CD14-positive monocyte (primary cell): Measurements from ENCODE around the gene CNTN3. TPM values are rescaled to one million over a fixed set of nuclear protein-coding genes. Genes with fewer than 3 reads are reported as not detected.

ENCODE experiments used
- DNase-seq, 3 donors: peaks; one replicate each; pipeline ENCODE4 v3.0.0-alpha.2; 2011 to 2022
- H2AFZ ChIP-seq: 2 replicates; pipeline ENCODE4 v1.6.0; 2012; ENCODE audit warnings: mild to moderate bottlenecking, low read depth, low read length, inconsistent platforms; ENCODE audit not compliant: insufficient read depth, poor library complexity, severe bottlenecking
- H3K27ac ChIP-seq, 2 donors: 1 replicate in 1 of 2; 2 replicates in 1 of 2; pipeline ENCODE4 v1.5.1; 2012 to 2013; ENCODE audit warnings: low read length in 2 of 2, control low read depth in 1 of 2, inconsistent platforms in 1 of 2, low read depth in 1 of 2, mild to moderate bottlenecking in 1 of 2
- H3K27me3 ChIP-seq, 2 donors: one replicate each; pipeline versions ENCODE4 v1.6.0 to v1.6.1; 2011 to 2013; ENCODE audit warnings: low read length in 2 of 2; ENCODE audit not compliant: control insufficient read depth in 2 of 2, insufficient read depth in 2 of 2
- H3K36me3 ChIP-seq, 2 donors: replicated peaks in 1 of 2; 1 replicate in 1 of 2; 2 replicates in 1 of 2; pipeline versions ENCODE4 v1.5.1 to v1.6.1; 2012 to 2013; ENCODE audit warnings: low read length in 2 of 2, control low read depth in 1 of 2, inconsistent platforms in 1 of 2, mild to moderate bottlenecking in 1 of 2; ENCODE audit not compliant: insufficient read depth in 2 of 2, control insufficient read depth in 1 of 2
- H3K4me1 ChIP-seq, 2 donors: 1 replicate in 1 of 2; 2 replicates in 1 of 2; pipeline versions ENCODE4 v1.5.1 to v1.6.1; 2012 to 2013; ENCODE audit warnings: low read length in 2 of 2, control low read depth in 1 of 2, inconsistent platforms in 1 of 2, mild to moderate bottlenecking in 1 of 2, moderate library complexity in 1 of 2; ENCODE audit not compliant: insufficient read depth in 2 of 2, control insufficient read depth in 1 of 2
- H3K4me2 ChIP-seq: replicated peaks from 2 replicates; pipeline ENCODE3; 2012; ENCODE audit warnings: low read length, moderate library complexity, mild to moderate bottlenecking; ENCODE audit not compliant: poor library complexity, severe bottlenecking; ENCODE audit errors: extremely low read depth
- H3K4me3 ChIP-seq, 3 experiments: fragments of 200-600 bp in 1 of 3; sonication (generic) in 1 of 3; replicated peaks in 1 of 3; 1 replicate in 2 of 3; 2 replicates in 1 of 3; pipeline ENCODE4 v1.5.1; 2011 to 2013; ENCODE audit warnings: low read length in 3 of 3, mild to moderate bottlenecking in 3 of 3, control low read depth in 2 of 3, low read depth in 2 of 3, inconsistent platforms in 1 of 3, moderate library complexity in 1 of 3
- H3K79me2 ChIP-seq: 2 replicates; pipeline ENCODE4 v1.6.0; 2012; ENCODE audit warnings: mild to moderate bottlenecking, control low read depth, inconsistent platforms, low read length, moderate library complexity; ENCODE audit not compliant: insufficient read depth
- H3K9ac ChIP-seq: 2 replicates; pipeline ENCODE4 v1.6.0; 2017; ENCODE audit warnings: low read length, mild to moderate bottlenecking; ENCODE audit not compliant: insufficient read depth, poor library complexity, severe bottlenecking
- H3K9me3 ChIP-seq, 2 donors: replicated peaks in 1 of 2; 1 replicate in 1 of 2; 2 replicates in 1 of 2; pipeline versions ENCODE4 v1.5.1 to v1.6.1; 2012 to 2013; ENCODE audit warnings: low read length in 2 of 2, control low read depth in 1 of 2; ENCODE audit not compliant: control insufficient read depth in 1 of 2, insufficient read depth in 1 of 2
- H4K20me1 ChIP-seq: 2 replicates; pipeline ENCODE4 v1.6.0; 2012; ENCODE audit warnings: mild to moderate bottlenecking, low read length, control low read depth, moderate library complexity; ENCODE audit not compliant: insufficient read depth
- H3K27ac Mint-ChIP-seq, 7 donors: one replicate each; pipeline ENCODE4 v1.8.0; 2020; ENCODE audit warnings: mild to moderate bottlenecking in 7 of 7, mixed read lengths in 7 of 7, moderate library complexity in 6 of 7, inconsistent platforms in 2 of 7
- H3K27me3 Mint-ChIP-seq, 3 donors: one replicate each; pipeline ENCODE4 v1.8.0; 2021 to 2022; ENCODE audit warnings: low read depth in 3 of 3, mild to moderate bottlenecking in 3 of 3, mixed read lengths in 3 of 3, moderate library complexity in 3 of 3, inconsistent platforms in 1 of 3
- H3K36me3 Mint-ChIP-seq, 2 donors: one replicate each; pipeline ENCODE4 v1.8.0; 2020; ENCODE audit warnings: mixed read lengths in 2 of 2, inconsistent platforms in 1 of 2, mild to moderate bottlenecking in 1 of 2
- H3K4me1 Mint-ChIP-seq: one replicate; pipeline ENCODE4 v1.8.0; 2020; ENCODE audit warnings: mild to moderate bottlenecking, mixed read lengths
- H3K4me3 Mint-ChIP-seq, 2 donors: one replicate each; pipeline ENCODE4 v1.8.0; 2020; ENCODE audit warnings: mild to moderate bottlenecking in 2 of 2, mixed read lengths in 2 of 2, moderate library complexity in 1 of 2
- H3K9me3 Mint-ChIP-seq, 7 donors: one replicate each; pipeline ENCODE4 v1.8.0; 2020 to 2022; ENCODE audit warnings: mixed read lengths in 7 of 7, mild to moderate bottlenecking in 6 of 7, moderate library complexity in 6 of 7, inconsistent platforms in 2 of 7
- CTCF ChIP-seq: fragments of 200-600 bp; IDR thresholded peaks from one replicate; pipeline ENCODE4 v1.8.0; 2022; ENCODE audit warnings: antibody characterized with exemption, mild to moderate bottlenecking
- whole genome bisulfite sequencing: methylation state at CpG from one replicate; pipeline ENCODE4 v1.1.5; 2013; ENCODE audit warnings: missing lambda C conversion rate; ENCODE audit not compliant: insufficient coverage; 5-methylcytosine and 5-hydroxymethylcytosine counted together
- intact Hi-C, 2 donors: fragments of 100-400 bp; cut with micrococcal nuclease; formaldehyde crosslinking; loops; one replicate each; pipeline versions ENCODE4 v1.15.0 to v1.15.1; 2023
- polyA plus RNA-seq, 3 donors: library from polyadenylated mRNA; depleted of rRNA in 1 of 3; unstranded in 2 of 3; stranded (reverse) in 1 of 3; fragments of 300-500 nt in 2 of 3; fragments of >200 nt in 1 of 3; fragmentation: Illumina TruSeq in 2 of 3; gene quantifications; 1 replicate in 2 of 3; 2 replicates in 1 of 3; pipeline ENCODE4 v1.2.3, GENCODE V29; 2012 to 2021

CNTN3 gene
- polyA plus RNA-seq, 3 donors = not detected

DNA sequence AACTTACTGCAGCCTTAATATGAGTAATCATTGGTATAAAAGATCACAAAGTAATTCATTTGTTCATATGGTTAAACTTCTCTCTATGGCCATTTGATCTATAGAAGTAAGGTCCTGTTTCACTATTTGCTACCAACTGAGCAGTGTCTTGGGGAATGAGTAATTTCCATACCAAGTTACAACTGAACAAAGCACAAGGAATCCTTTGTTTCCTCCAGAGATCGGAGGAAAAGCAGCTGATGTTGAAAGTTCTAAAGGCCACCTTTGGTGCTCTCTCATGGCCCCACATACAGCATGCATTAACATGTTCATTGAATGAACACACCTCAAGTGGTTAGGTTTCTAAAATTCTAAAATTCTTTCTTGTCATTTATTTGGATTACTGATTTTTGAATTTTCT, 7.1 kb upstream of the CNTN3 start:
- Mint-ChIP-seq H3K36me3 (no peaks in the 10 kb centered on the region), H3K4me1 (no peaks in the 10 kb centered on the region), H3K27me3 (peaks cover 0 to 2% (median 1%) of the 10 kb centered on the region in 3 donors), H3K27ac (no peak overlapping the region), H3K4me3 (no peak overlapping the region), H3K9me3 (peaks cover 0 to 3% (median 0%) of the 10 kb centered on the region in 7 donors)
- Histone ChIP-seq H3K4me1 (no peaks in the 10 kb centered on the region), H2AFZ (no peak overlapping the region), H3K27ac (no peak overlapping the region), H3K79me2 (no peaks in the 10 kb centered on the region), H3K4me3 (no peak overlapping the region), H3K27me3 (no peaks in the 10 kb centered on the region), H3K9ac (no peak overlapping the region), H3K4me2 (no peak overlapping the region), H3K36me3 (no peaks in the 10 kb centered on the region), H3K9me3 (no peaks in the 10 kb centered on the region), H4K20me1 (no peaks in the 10 kb centered on the region)
- no peak for DNase-seq
- intact Hi-C loops = no loop called here
- WGBS = no CpG with 5 or more reads among the region's 1 CpG
- no peak for TF ChIP-seq CTCF

DNA sequence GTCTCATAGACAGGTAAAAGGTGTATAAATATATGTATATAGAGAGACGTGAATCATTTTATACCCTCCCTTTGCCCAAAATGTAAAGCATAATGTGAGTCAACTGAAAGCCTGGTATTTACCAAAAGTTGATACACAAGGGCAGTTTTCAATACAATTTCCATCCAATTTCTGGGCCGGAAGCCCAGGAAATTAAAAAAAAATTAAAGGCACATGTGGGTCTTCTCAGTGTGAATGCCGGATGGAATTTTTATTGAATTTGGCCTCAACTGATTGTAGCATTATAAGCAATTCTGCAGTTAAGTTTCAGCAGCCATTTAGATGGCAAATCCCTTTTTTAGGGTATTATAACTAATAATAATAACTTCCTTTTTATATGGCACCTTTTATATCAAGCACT, 3.3 kb upstream of the CNTN3 start:
- no peak overlapping the region for H3K27ac ChIP-seq
- no peaks in the 10 kb centered on the region for H3K79me2 ChIP-seq
- no peak overlapping the region for H2AFZ ChIP-seq
- no peaks in the 10 kb centered on the region for H3K4me1 ChIP-seq
- peaks cover 25 to 26% of the 10 kb centered on the region in 2 donors for H3K27me3 ChIP-seq
- TF ChIP-seq CTCF = no peak
- no peaks in the 10 kb centered on the region for H4K20me1 ChIP-seq
- Mint-ChIP-seq H3K27me3 (peaks cover 24 to 30% (median 26%) of the 10 kb centered on the region in 3 donors), H3K36me3 (no peaks in the 10 kb centered on the region), H3K4me3 (no peak overlapping the region), H3K27ac (no peak overlapping the region), H3K4me1 (no peaks in the 10 kb centered on the region), H3K9me3 (peaks cover 0 to 9% (median 3%) of the 10 kb centered on the region in 7 donors)
- H3K9me3 ChIP-seq = no peaks in the 10 kb centered on the region
- intact Hi-C loops = no loop called here
- no peak for DNase-seq
- H3K36me3 ChIP-seq = no peaks in the 10 kb centered on the region
- H3K9ac ChIP-seq = no peak overlapping the region
- WGBS = no CpG with 5 or more reads among the region's 3 CpGs
- no peak overlapping the region for H3K4me3 ChIP-seq
- no peak overlapping the region for H3K4me2 ChIP-seq
